Measurements from ENCODE around the gene COL25A1. TPM values are rescaled to one million over a fixed set of nuclear protein-coding genes. Genes with fewer than 3 reads are reported as not detected.

COL25A1 gene
- total RNA-seq, 2 experiments from 2014 or later: not detected

GRCh38 chr4:109234596-109234995, 67.9 kb downstream of the COL25A1 start:
- Mint-ChIP-seq H3K4me3 (no peak overlapping the region), H3K27ac (no peak overlapping the region), H3K27me3 (ENCODE audit: low read depth) (peaks cover 5% of the 10 kb centered on the region), H3K36me3 (ENCODE audit: low read depth) (no peaks in the 10 kb centered on the region), H3K4me1 (ENCODE audit: low read depth) (no peaks in the 10 kb centered on the region), H3K9me3 (ENCODE audit: insufficient read depth) (no peaks in the 10 kb centered on the region)
- CTCF ChIA-PET: no interaction called here
- POLR2A ChIA-PET: interaction anchor here (0.6 kb wide), 1 partner anchor 14 kb away, joined by 3 read pairs; no protein-coding TSS in a partner anchor
- ATAC-seq (no peak), DNase-seq (no peak)

- H3K4me3 Mint-ChIP-seq: no peak overlapping the region
- ATAC-seq (no peak), DNase-seq (no peak)
- H3K27me3 Mint-ChIP-seq (ENCODE audit: low read depth): peaks cover 5% of the 10 kb centered on the region
- no peaks in the 10 kb centered on the region for H3K9me3 Mint-ChIP-seq (ENCODE audit: insufficient read depth)
- H3K4me1 Mint-ChIP-seq (ENCODE audit: low read depth): no peaks in the 10 kb centered on the region
- H3K27ac Mint-ChIP-seq: no peak overlapping the region
- no peaks in the 10 kb centered on the region for H3K36me3 Mint-ChIP-seq (ENCODE audit: low read depth)
- POLR2A ChIA-PET: no interaction called here
- CTCF ChIA-PET: no interaction called here
These were observed 68.9 kb downstream of the COL25A1 start for GRCh38 chr4:109233570-109233969.

- DNase-seq: no peak
- H3K9me3 Mint-ChIP-seq (ENCODE audit: insufficient read depth): no peaks in the 10 kb centered on the region
- no peak overlapping the region for H3K27ac Mint-ChIP-seq
- H3K4me1 Mint-ChIP-seq (ENCODE audit: low read depth): no peaks in the 10 kb centered on the region
- H3K27me3 Mint-ChIP-seq (ENCODE audit: low read depth): peaks cover 5% of the 10 kb centered on the region
- no peak for ATAC-seq
- CTCF ChIA-PET: no interaction called here
- no peaks in the 10 kb centered on the region for H3K36me3 Mint-ChIP-seq (ENCODE audit: low read depth)
- POLR2A ChIA-PET: no interaction called here
- H3K4me3 Mint-ChIP-seq: no peak overlapping the region
These were observed 69.8 kb downstream of the COL25A1 start for GRCh38 chr4:109232681-109233080.

GRCh38 chr4:109231331-109231730, 71.1 kb downstream of the COL25A1 start:
- H3K4me3 Mint-ChIP-seq: no peak overlapping the region
- no peaks in the 10 kb centered on the region for H3K36me3 Mint-ChIP-seq (ENCODE audit: low read depth)
- POLR2A ChIA-PET: no interaction called here
- no peaks in the 10 kb centered on the region for H3K4me1 Mint-ChIP-seq (ENCODE audit: low read depth)
- H3K9me3 Mint-ChIP-seq (ENCODE audit: insufficient read depth): no peaks in the 10 kb centered on the region
- DNase-seq: no peak
- peaks cover 5% of the 10 kb centered on the region for H3K27me3 Mint-ChIP-seq (ENCODE audit: low read depth)
- CTCF ChIA-PET: no interaction called here
- ATAC-seq: no peak
- no peak overlapping the region for H3K27ac Mint-ChIP-seq

GRCh38 chr4:109229028-109229427, 73.4 kb downstream of the COL25A1 start:
- no peak overlapping the region for H3K27ac Mint-ChIP-seq
- H3K4me1 Mint-ChIP-seq (ENCODE audit: low read depth): no peaks in the 10 kb centered on the region
- ChIA-PET POLR2A (no interaction called here), CTCF (no interaction called here)
- no peaks in the 10 kb centered on the region for H3K9me3 Mint-ChIP-seq (ENCODE audit: insufficient read depth)
- no peak for ATAC-seq
- H3K27me3 Mint-ChIP-seq (ENCODE audit: low read depth): peaks cover 2% of the 10 kb centered on the region
- no peak overlapping the region for H3K4me3 Mint-ChIP-seq
- DNase-seq: no peak
- no peaks in the 10 kb centered on the region for H3K36me3 Mint-ChIP-seq (ENCODE audit: low read depth)

- CTCF ChIA-PET: no interaction called here
- Mint-ChIP-seq H3K9me3 (ENCODE audit: insufficient read depth) (no peaks in the 10 kb centered on the region), H3K36me3 (ENCODE audit: low read depth) (no peaks in the 10 kb centered on the region), H3K4me1 (ENCODE audit: low read depth) (no peaks in the 10 kb centered on the region), H3K4me3 (no peak overlapping the region), H3K27ac (no peak overlapping the region), H3K27me3 (ENCODE audit: low read depth) (peaks cover 12% of the 10 kb centered on the region)
- DNase-seq (no peak), ATAC-seq (no peak)
- POLR2A ChIA-PET: no interaction called here
These were observed 84.2 kb downstream of the COL25A1 start for GRCh38 chr4:109218288-109218687.

GRCh38 chr4:109216085-109216696, 86.3 kb downstream of the COL25A1 start:
- CTCF ChIA-PET: no interaction called here
- DNase-seq: no peak
- POLR2A ChIA-PET: no interaction called here
- H3K9me3 Mint-ChIP-seq (ENCODE audit: insufficient read depth): no peaks in the 10 kb centered on the region
- peaks cover 14% of the 10 kb centered on the region for H3K27me3 Mint-ChIP-seq (ENCODE audit: low read depth)
- H3K36me3 Mint-ChIP-seq (ENCODE audit: low read depth): no peaks in the 10 kb centered on the region
- H3K27ac Mint-ChIP-seq: no peak overlapping the region
- ATAC-seq: no peak
- H3K4me3 Mint-ChIP-seq: no peak overlapping the region
- no peaks in the 10 kb centered on the region for H3K4me1 Mint-ChIP-seq (ENCODE audit: low read depth)

GRCh38 chr4:109215506-109215905, 87.0 kb downstream of the COL25A1 start:
- H3K9me3 Mint-ChIP-seq (ENCODE audit: insufficient read depth): no peaks in the 10 kb centered on the region
- no peak for ATAC-seq
- CTCF ChIA-PET: no interaction called here
- H3K36me3 Mint-ChIP-seq (ENCODE audit: low read depth): no peaks in the 10 kb centered on the region
- H3K27me3 Mint-ChIP-seq (ENCODE audit: low read depth): peaks cover 14% of the 10 kb centered on the region
- POLR2A ChIA-PET: no interaction called here
- no peak for DNase-seq
- H3K4me3 Mint-ChIP-seq: no peak overlapping the region
- H3K4me1 Mint-ChIP-seq (ENCODE audit: low read depth): no peaks in the 10 kb centered on the region
- no peak overlapping the region for H3K27ac Mint-ChIP-seq

GRCh38 chr4:109214622-109215301, 87.7 kb downstream of the COL25A1 start:
- ChIA-PET POLR2A (no interaction called here), CTCF (no interaction called here)
- no peak overlapping the region for H3K4me3 Mint-ChIP-seq
- DNase-seq (no peak), ATAC-seq (no peak)
- no peaks in the 10 kb centered on the region for H3K36me3 Mint-ChIP-seq (ENCODE audit: low read depth)
- no peaks in the 10 kb centered on the region for H3K9me3 Mint-ChIP-seq (ENCODE audit: insufficient read depth)
- peaks cover 12% of the 10 kb centered on the region for H3K27me3 Mint-ChIP-seq (ENCODE audit: low read depth)
- no peak overlapping the region for H3K27ac Mint-ChIP-seq
- H3K4me1 Mint-ChIP-seq (ENCODE audit: low read depth): no peaks in the 10 kb centered on the region

GRCh38 chr4:109213056-109213455, 89.4 kb downstream of the COL25A1 start:
- no peak overlapping the region for H3K27ac Mint-ChIP-seq
- CTCF ChIA-PET: no interaction called here

GRCh38 chr4:109211671-109212070, 90.8 kb downstream of the COL25A1 start:
- H3K36me3 Mint-ChIP-seq (ENCODE audit: low read depth): no peaks in the 10 kb centered on the region
- ATAC-seq (no peak), DNase-seq (no peak)
- POLR2A ChIA-PET: no interaction called here
- H3K27me3 Mint-ChIP-seq (ENCODE audit: low read depth): peaks cover 16% of the 10 kb centered on the region
- no peak overlapping the region for H3K4me3 Mint-ChIP-seq
- H3K9me3 Mint-ChIP-seq (ENCODE audit: insufficient read depth): no peaks in the 10 kb centered on the region
- no peaks in the 10 kb centered on the region for H3K4me1 Mint-ChIP-seq (ENCODE audit: low read depth)
- CTCF ChIA-PET: no interaction called here
- H3K27ac Mint-ChIP-seq: no peak overlapping the region

More at GRCh38 chr4:109213056-109213455, 89.4 kb downstream of the COL25A1 start:
- Mint-ChIP-seq H3K4me1 (ENCODE audit: low read depth) (no peaks in the 10 kb centered on the region), H3K27me3 (ENCODE audit: low read depth) (peaks cover 13% of the 10 kb centered on the region), H3K36me3 (ENCODE audit: low read depth) (no peaks in the 10 kb centered on the region), H3K4me3 (no peak overlapping the region), H3K9me3 (ENCODE audit: insufficient read depth) (no peaks in the 10 kb centered on the region)
- ATAC-seq: no peak
- POLR2A ChIA-PET: no interaction called here
- no peak for DNase-seq

- H3K4me1 Mint-ChIP-seq (ENCODE audit: low read depth): no peaks in the 10 kb centered on the region
- H3K27ac Mint-ChIP-seq: no peak overlapping the region
- ChIA-PET CTCF (no interaction called here), POLR2A (no interaction called here)
- DNase-seq (no peak), ATAC-seq (no peak)
- no peaks in the 10 kb centered on the region for H3K9me3 Mint-ChIP-seq (ENCODE audit: insufficient read depth)
- H3K4me3 Mint-ChIP-seq: no peak overlapping the region
- peaks cover 16% of the 10 kb centered on the region for H3K27me3 Mint-ChIP-seq (ENCODE audit: low read depth)
- H3K36me3 Mint-ChIP-seq (ENCODE audit: low read depth): no peaks in the 10 kb centered on the region
These were observed 92.8 kb downstream of the COL25A1 start for GRCh38 chr4:109209647-109210046.

- Mint-ChIP-seq H3K27me3 (ENCODE audit: low read depth) (peaks cover 13% of the 10 kb centered on the region), H3K9me3 (ENCODE audit: insufficient read depth) (no peaks in the 10 kb centered on the region), H3K4me1 (ENCODE audit: low read depth) (no peaks in the 10 kb centered on the region), H3K4me3 (no peak overlapping the region), H3K27ac (no peak overlapping the region), H3K36me3 (ENCODE audit: low read depth) (no peaks in the 10 kb centered on the region)
- POLR2A ChIA-PET: no interaction called here
- DNase-seq (no peak), ATAC-seq (no peak)
- CTCF ChIA-PET: no interaction called here
These were observed 94.6 kb downstream of the COL25A1 start for GRCh38 chr4:109207898-109208297.

All from activated CD8-positive, alpha-beta T cell treated with anti-CD3 and anti-CD28 coated beads, Interleukin-2, amount 10 ng/mL, durations not matched to agents 7 days and 5 days (primary cell).